Heart left ventricle (tissue), 13 donors: ENCODE measurements around the gene MIGA1.

ENCODE experiments used
- POLR2A ChIP-seq, 2 donors: fragments of 450-650 bp; IDR thresholded peaks; one replicate each; pipeline ENCODE4 v1.6.1; 2017; ENCODE audit warnings: antibody characterized with exemption in 2 of 2, mild to moderate bottlenecking in 2 of 2, moderate library complexity in 2 of 2
- TF ChIP-seq, protein P1 (sequence below), 12 donors: fragments of 200-600 bp; sonication (generic) in 4 of 12; IDR thresholded peaks; one replicate each; pipeline versions ENCODE4 v1.5.0 to v1.8.0; 2018 to 2022; ENCODE audit warnings: antibody characterized with exemption in 12 of 12, mild to moderate bottlenecking in 5 of 12
- donor health status: ischemic (EF 13 %, LVEDD 7.1; RV severe dilation, severe dysfunction).
- donor health status: DM: no; HTN: yes; CAD: no.
- donor health status: DM: no; HTN: no; CAD: no.
- donor health status: ischemic (EF 25% LVEDD 6.9; RV normal size, moderate dysfunction).
- donor health status: ischemic (EF 25% LVEDD 5.7; RV mildly dilated, moderate dysfunction).
- donor health status: ischemic (EF 35%, LVEDD 5.7; RV mildly dilated, moderate dysfunction).
- donor health status: nonischemic (EF 11% LVEDD 7.7; RV severe dilation, severe dysfunction).
- donor health status: DM: yes; HTN: yes; CAD: no.
- donor health status: PGD.
- donor health status: ischemic (EF 29% LVEDD 5.4; RV normal size, mild dysfunction).
- donor health status: nonischemic (EF 23%, LVEDD 6.1; RV moderate dilation, normal function).

DNA sequence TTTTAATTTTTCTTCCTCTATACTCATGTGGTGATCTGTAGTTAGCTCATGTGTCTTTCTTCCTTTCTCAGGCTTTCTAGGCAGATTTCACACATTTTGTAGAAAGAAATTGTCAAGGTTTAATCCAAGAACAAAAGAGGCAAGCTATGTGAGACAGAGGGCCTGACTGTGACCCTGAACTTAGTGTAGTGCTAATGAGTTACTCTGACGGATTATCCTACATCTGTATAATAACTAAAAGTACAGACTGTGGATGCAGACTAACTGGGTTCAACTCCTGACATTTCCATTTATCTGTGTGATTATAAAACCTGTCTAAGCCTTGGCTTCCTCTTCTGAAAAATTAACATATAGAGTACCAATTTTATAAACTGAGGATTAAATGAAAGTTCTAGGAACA lies 40.7 kb downstream of the MIGA1 start:
- TF ChIP-seq, protein P1, sequence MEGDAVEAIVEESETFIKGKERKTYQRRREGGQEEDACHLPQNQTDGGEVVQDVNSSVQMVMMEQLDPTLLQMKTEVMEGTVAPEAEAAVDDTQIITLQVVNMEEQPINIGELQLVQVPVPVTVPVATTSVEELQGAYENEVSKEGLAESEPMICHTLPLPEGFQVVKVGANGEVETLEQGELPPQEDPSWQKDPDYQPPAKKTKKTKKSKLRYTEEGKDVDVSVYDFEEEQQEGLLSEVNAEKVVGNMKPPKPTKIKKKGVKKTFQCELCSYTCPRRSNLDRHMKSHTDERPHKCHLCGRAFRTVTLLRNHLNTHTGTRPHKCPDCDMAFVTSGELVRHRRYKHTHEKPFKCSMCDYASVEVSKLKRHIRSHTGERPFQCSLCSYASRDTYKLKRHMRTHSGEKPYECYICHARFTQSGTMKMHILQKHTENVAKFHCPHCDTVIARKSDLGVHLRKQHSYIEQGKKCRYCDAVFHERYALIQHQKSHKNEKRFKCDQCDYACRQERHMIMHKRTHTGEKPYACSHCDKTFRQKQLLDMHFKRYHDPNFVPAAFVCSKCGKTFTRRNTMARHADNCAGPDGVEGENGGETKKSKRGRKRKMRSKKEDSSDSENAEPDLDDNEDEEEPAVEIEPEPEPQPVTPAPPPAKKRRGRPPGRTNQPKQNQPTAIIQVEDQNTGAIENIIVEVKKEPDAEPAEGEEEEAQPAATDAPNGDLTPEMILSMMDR (IDR thresholded peaks at IDR 0.05): no peak
- TF ChIP-seq POLR2A (IDR thresholded peaks at IDR 0.05): no peak
